Measurements from ENCODE around the gene TRUB2.
"Not testable (repeated sequence)": the region's sequence is repeated elsewhere in the genome, so short reads cannot be mapped to it uniquely, and the experiment has no call there.

TRUB2 gene

GRCh38 chr9:128340691-128341434 is 18.6 kb upstream of the TRUB2 start:
- no peak for DNase-seq (ENCODE audit: extremely low read depth in 1 of 2, low read depth in 1 of 2)

GRCh38 chr9:128339761-128340690 is 17.8 kb upstream of the TRUB2 start, which contains the start of gene SLC27A4:
Gene SLC27A4, plus strand, starts transcription at chr9:128340527. Its CDS starts 2,606 bp downstream, at chr9:128343133.
- DNase-seq (ENCODE audit: extremely low read depth in 1 of 2, low read depth in 1 of 2) = peak; percentile 52 to 69

GRCh38 chr9:128338852-128339614 is 16.8 kb upstream of the TRUB2 start:
- DNase-seq (ENCODE audit: extremely low read depth in 1 of 2, low read depth in 1 of 2) = not testable (repeated sequence)

- no peak for DNase-seq (ENCODE audit: extremely low read depth in 1 of 2, low read depth in 1 of 2)
Measured at GRCh38 chr9:128337936-128338335, 15.7 kb upstream of the TRUB2 start.

DNA sequence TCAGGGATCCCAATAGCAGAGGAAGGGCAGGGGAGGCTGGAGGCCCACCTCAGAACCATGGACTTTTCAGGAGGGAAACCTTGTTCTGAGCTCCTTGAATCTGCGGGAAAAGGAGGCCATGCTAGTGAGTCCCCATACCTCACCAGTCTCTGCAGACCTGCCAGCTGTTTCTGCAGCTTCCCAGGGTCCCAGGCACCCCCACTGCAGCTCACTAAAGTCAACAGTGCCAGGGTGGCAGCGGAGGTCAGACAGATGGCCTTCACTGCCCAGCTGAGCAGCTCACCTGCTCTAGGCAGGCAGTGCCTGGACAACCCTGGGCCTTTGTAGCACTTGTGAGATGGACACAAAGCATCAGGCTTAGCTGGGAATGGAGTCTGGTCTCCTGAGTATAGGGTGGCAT is 13.7 kb upstream of the TRUB2 start:
- DNase-seq (ENCODE audit: extremely low read depth in 1 of 2, low read depth in 1 of 2) = no peak

GRCh38 chr9:128335161-128335560 is 12.9 kb upstream of the TRUB2 start:
- no peak for DNase-seq (ENCODE audit: extremely low read depth in 1 of 2, low read depth in 1 of 2)

DNA sequence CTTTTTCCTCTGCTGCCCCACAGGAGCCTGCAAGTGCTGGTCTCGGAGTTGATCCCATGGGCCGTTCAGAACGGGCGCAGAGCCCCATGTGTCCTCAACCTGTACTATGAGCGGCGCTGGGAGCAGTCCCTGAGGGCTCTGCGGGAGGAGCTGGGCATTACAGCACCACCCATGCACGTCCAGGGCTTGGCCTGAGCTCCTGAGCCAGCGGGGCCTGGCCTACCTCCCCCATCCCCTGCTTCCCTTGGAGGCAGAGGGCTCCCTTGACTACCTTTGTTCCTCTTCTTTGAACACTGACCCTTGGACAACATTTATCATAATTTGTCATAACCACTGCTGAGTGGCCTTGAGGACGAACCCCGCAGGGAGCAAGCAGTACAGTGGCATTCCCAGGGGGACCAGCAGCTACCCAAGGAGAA is 11.2 kb upstream of the TRUB2 start:
- no peak for DNase-seq (ENCODE audit: extremely low read depth in 1 of 2, low read depth in 1 of 2)

DNA sequence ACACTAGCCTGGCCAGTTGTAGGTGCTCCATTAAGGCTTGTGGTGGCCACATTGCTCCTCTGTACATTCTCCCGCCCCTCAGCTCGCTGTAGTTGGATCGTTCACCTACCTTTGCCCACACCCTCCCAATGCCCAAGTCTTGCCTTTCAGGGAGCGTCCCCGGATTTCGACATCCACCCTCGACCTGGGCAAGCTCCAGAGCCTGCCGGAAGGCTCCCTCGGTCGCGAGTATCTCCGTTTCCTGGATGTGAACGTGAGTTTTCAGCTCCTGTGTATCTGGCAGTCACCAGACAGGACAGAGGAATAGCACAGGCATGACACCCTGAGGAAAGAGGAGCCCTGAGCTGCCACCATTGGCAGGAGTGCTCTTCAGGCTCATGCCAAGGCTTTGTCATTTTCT is 3.4 kb upstream of the TRUB2 start:
- DNase-seq (ENCODE audit: extremely low read depth in 1 of 2, low read depth in 1 of 2) = no peak

DNA sequence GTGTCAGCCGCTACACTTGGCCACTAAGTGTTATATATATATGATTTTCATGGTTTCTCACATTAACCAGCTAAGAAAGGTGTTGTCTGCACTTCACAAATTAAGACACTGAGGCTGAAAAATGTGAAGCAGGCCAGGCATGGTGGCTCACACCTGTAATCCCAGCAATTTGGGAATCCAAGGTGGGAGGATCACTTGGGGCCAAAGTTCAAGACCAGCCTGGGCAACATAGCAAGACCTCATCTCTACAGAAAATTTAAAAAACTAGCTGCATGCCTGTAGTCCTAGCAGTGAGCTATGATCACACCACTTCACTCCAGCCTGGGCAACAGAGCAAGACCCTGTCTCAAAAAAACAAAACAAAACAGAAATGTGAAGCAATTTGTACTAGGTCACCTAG is 2.2 kb upstream of the TRUB2 start:
- DNase-seq (ENCODE audit: extremely low read depth in 1 of 2, low read depth in 1 of 2) = no peak

- DNase-seq (ENCODE audit: extremely low read depth in 1 of 2, low read depth in 1 of 2) = no peak
Measured at GRCh38 chr9:128323791-128324190, 1.5 kb upstream of the TRUB2 start.

DNA sequence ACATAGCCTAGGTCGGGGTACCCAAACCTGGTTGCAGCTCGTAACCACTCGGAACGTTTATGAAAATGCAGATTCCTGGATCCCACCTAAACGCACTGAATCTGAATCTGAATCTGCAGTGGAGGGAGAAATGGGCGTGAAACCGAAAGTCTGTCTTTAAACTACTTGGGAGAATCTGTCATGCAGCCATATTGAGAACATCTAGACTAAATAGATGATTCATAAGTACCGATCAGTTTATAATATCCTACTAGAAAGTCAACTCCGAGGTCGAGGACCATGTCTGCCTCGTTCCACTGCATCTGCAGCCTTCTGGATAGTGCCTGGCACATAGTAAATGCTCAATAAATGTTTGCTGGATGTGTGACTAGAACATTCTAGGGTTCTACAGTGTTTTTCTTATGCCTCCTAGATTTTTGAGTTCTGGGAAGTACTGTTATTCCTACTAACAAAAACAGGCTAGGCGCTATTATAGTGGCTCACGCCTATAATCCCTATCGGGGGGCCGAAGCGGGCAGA is 1.0 kb upstream of the TRUB2 start:
- DNase-seq (ENCODE audit: extremely low read depth in 1 of 2, low read depth in 1 of 2) = no peak

- no peak for DNase-seq (ENCODE audit: extremely low read depth in 1 of 2, low read depth in 1 of 2)
Measured at GRCh38 chr9:128321879-128322403, 306 bp downstream of the TRUB2 start.

DNA sequence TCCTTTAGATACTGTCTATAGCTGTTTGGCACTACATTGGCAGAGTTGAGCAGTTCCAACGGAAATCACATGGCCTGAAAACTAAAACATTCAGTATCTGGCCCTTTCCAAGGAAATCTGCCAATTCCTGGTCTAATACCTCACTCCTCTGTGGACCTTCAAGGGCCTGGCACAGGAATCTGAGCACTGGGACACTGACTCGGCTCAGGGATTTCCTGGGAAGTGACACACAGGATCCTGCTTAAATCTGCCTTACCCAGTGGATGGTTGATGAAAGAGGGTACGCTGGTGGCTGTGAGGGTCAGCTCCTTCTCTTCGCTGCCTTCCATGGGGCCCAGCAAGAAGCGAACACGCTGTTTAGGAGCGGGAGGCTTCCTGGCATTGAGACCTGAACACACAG is 904 bp downstream of the TRUB2 start:
- no peak for DNase-seq (ENCODE audit: extremely low read depth in 1 of 2, low read depth in 1 of 2)

GRCh38 chr9:128317629-128318028 is 4.6 kb downstream of the TRUB2 start:
- DNase-seq (ENCODE audit: extremely low read depth in 1 of 2, low read depth in 1 of 2) = no peak

DNA sequence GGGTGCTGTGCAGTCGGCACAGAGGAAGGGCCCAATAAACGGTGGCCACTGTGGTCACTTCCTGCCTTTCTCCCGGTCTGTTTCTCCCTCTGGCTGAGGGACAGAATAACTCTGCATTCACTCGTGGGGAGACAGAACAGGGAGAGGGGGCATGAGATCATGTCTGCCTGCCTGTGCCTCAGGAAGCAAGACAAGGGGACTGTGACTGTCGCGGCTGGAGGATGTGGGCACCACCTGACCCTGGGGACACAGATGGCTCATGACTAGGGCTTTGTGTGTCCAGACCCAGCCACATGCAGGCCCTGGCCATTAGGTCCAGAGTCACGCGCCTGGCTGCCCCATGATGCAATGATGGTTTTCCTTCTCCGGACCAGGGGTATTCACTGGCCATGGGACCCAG is 5.8 kb downstream of the TRUB2 start:
- no peak for DNase-seq (ENCODE audit: extremely low read depth in 1 of 2, low read depth in 1 of 2)

DNA sequence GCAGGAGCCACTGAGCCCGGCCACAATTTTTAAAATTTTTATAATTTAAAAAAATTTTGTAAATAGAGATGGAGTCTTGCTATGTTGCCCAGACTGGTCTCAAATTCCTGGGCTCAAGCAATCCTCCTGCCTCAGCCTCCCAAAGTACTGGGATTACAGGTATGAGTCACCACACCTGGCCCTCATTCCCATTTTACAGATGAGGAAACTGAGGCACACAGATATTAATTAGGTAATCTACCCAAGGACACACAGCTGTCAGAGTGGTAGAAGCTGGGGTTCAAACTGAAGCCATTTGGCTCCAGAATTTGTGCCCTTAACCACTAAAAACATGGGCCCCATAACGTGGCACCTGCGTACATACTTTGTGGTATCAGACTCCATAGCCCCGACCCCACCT is 7.5 kb downstream of the TRUB2 start:
- DNase-seq (ENCODE audit: extremely low read depth in 1 of 2, low read depth in 1 of 2) = no peak

- no peak for DNase-seq (ENCODE audit: extremely low read depth in 1 of 2, low read depth in 1 of 2)
Measured at GRCh38 chr9:128310461-128310860, 11.8 kb downstream of the TRUB2 start.

- DNase-seq (ENCODE audit: extremely low read depth in 1 of 2, low read depth in 1 of 2) = no peak
Measured at GRCh38 chr9:128309551-128309950, 12.7 kb downstream of the TRUB2 start.

- DNase-seq (ENCODE audit: extremely low read depth in 1 of 2, low read depth in 1 of 2) = no peak
Measured at GRCh38 chr9:128304971-128305288, 17.3 kb downstream of the TRUB2 start.

GRCh38 chr9:128304136-128304970 is 17.9 kb downstream of the TRUB2 start:
- DNase-seq (ENCODE audit: extremely low read depth in 1 of 2, low read depth in 1 of 2) = no peak

All from stimulated activated CD8-positive, alpha-beta memory T cell treated with anti-CD3 and anti-CD28 coated beads, Interleukin-7, amount 100 ng/mL, for 48 hours (primary cell).